HepG2 (cell line): ENCODE results near the gene SHF. TPM values are rescaled to one million over a fixed set of nuclear protein-coding genes. Genes with fewer than 3 reads are reported as not detected.

Experiments
- KDM5B ChIP-seq: sonication (generic); formaldehyde crosslinking; IDR thresholded peaks from 2 replicates; pipeline ENCODE4 v1.4.0; 2020; ENCODE audit warnings: missing genetic modification reagents, mild to moderate bottlenecking, borderline replicate concordance
- MIXL1 ChIP-seq: IDR thresholded peaks from 2 replicates; pipeline ENCODE4 v1.6.1; 2016
- NONO ChIP-seq, 2 experiments: fragments of 450-650 bp in 1 of 2; sonication (generic) in 1 of 2; formaldehyde crosslinking in 1 of 2; IDR thresholded peaks in 1 of 2; conservative IDR thresholded peaks in 1 of 2; 2 replicates each; pipeline versions ENCODE4 v1.6.1 to v1.8.0; 2017 to 2022; ENCODE audit warnings: mild to moderate bottlenecking in 1 of 2, missing genetic modification reagents in 1 of 2, moderate library complexity in 1 of 2
- RARG ChIP-seq: sonication (generic); formaldehyde crosslinking; IDR thresholded peaks from 2 replicates; pipeline ENCODE4 v1.4.0; 2020; ENCODE audit warnings: low read depth, mild to moderate bottlenecking, missing genetic modification reagents
- ZFAT ChIP-seq: sonication (generic); formaldehyde crosslinking; conservative IDR thresholded peaks from 2 replicates; pipeline ENCODE4 v1.8.1; 2023; ENCODE audit warnings: missing genetic modification reagents, inconsistent platforms
- polyA plus RNA-seq, 8 experiments: library from polyadenylated mRNA; depleted of rRNA in 3 of 8; stranded (reverse) in 7 of 8; unstranded in 1 of 8; fragments of >200 nt; fragmentation: Illumina TruSeq in 4 of 8; extraction: Trizol in 4 of 8; gene quantifications; 2 replicates each; pipeline versions ENCODE4 v1.2.1 to v1.2.3, GENCODE V29; 2011 to 2016; ENCODE audit warnings: low read depth in 4 of 8, missing spikeins in 1 of 8, mixed read lengths in 1 of 8; ENCODE audit not compliant: insufficient read depth in 1 of 8
- total RNA-seq, 5 experiments: library from RNA; depleted of rRNA; stranded (reverse); fragments of >200 nt; fragmentation: Illumina TruSeq; extraction: Trizol; gene quantifications; 2 replicates each; pipeline ENCODE4 v1.2.3, GENCODE V29; 2016; ENCODE audit warnings: low read depth in 1 of 5
- TF ChIP-seq, protein P1 (sequence below): sonication (generic); formaldehyde crosslinking; IDR thresholded peaks from 2 replicates; pipeline ENCODE4 v1.5.0; 2020; ENCODE audit warnings: missing genetic modification reagents
- TF ChIP-seq, protein P2 (sequence below): sonication (generic); formaldehyde crosslinking; IDR thresholded peaks from 2 replicates; pipeline ENCODE4 v1.5.0; 2020; ENCODE audit warnings: mild to moderate bottlenecking, missing genetic modification reagents, borderline replicate concordance

SHF gene
- total and polyA plus RNA-seq, 2 of the 13 experiments (the other 11 are each of a cell fraction or from before 2014, with no cell fraction given), result 20.9 to 25.5 TPM

GRCh38 chr15:45200001-45200798 is 12.4 kb upstream of the SHF start (continued):
- TF ChIP-seq RARG (CRISPR knock-in tag) (no peak), NONO (IDR thresholded peaks at IDR 0.05) (no peak), NONO (CRISPR knock-in tag; conservative IDR thresholded peaks at IDR 0.05) (peak; percentile 93), MIXL1 (CRISPR knock-in tag) (peak; percentile 78; the same call in 1 of the 2 replicates), KDM5B (no peak; the same call in 1 of the 2 replicates), ZFAT (no peak)
- TF ChIP-seq, protein P1, sequence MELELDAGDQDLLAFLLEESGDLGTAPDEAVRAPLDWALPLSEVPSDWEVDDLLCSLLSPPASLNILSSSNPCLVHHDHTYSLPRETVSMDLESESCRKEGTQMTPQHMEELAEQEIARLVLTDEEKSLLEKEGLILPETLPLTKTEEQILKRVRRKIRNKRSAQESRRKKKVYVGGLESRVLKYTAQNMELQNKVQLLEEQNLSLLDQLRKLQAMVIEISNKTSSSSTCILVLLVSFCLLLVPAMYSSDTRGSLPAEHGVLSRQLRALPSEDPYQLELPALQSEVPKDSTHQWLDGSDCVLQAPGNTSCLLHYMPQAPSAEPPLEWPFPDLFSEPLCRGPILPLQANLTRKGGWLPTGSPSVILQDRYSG (CRISPR knock-in tag), result 0 out of 2 replicates have a peak, but pooled peaks have one; percentile 32
- TF ChIP-seq, protein P2, sequence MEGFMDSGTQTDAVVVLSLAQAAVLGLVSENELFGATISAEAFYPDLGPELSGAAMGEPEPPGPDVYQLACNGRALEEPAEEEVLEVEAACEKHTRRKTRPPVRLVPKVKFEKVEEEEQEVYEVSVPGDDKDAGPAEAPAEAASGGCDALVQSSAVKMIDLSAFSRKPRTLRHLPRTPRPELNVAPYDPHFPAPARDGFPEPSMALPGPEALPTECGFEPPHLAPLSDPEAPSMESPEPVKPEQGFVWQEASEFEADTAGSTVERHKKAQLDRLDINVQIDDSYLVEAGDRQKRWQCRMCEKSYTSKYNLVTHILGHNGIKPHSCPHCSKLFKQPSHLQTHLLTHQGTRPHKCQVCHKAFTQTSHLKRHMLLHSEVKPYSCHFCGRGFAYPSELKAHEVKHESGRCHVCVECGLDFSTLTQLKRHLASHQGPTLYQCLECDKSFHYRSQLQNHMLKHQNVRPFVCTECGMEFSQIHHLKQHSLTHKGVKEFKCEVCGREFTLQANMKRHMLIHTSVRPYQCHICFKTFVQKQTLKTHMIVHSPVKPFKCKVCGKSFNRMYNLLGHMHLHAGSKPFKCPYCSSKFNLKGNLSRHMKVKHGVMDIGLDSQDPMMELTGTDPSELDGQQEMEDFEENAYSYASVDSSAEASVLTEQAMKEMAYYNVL (CRISPR knock-in tag), result 0 out of 2 replicates have a peak, but pooled peaks have one; percentile 46
